Progenitor cell of endocrine pancreas (in vitro differentiated cells): ENCODE results near the gene MATN1. TPM values are rescaled to one million over a fixed set of nuclear protein-coding genes. Genes with fewer than 3 reads are reported as not detected.

Source experiments
- DNase-seq: peaks from one replicate; pipeline ENCODE4 v3.0.0; 2021; ENCODE audit warnings: low spot score; ENCODE audit not compliant: unreplicated experiment
- H3K27ac Mint-ChIP-seq: 2 replicates; pipeline ENCODE4 v1.8.0; 2021; ENCODE audit warnings: mild to moderate bottlenecking, moderate library complexity, mixed read lengths
- H3K27me3 Mint-ChIP-seq: 2 replicates; pipeline ENCODE4 v1.8.0; 2021; ENCODE audit warnings: mixed read lengths
- H3K36me3 Mint-ChIP-seq: 2 replicates; pipeline ENCODE4 v1.8.0; 2022; ENCODE audit warnings: mixed read lengths; ENCODE audit not compliant: insufficient read depth
- H3K4me1 Mint-ChIP-seq: 2 replicates; pipeline ENCODE4 v1.8.0; 2021; ENCODE audit warnings: low read depth, mixed read lengths
- H3K4me3 Mint-ChIP-seq: 2 replicates; pipeline ENCODE4 v1.8.0; 2021; ENCODE audit warnings: low read depth, mild to moderate bottlenecking, moderate library complexity, mixed read lengths
- H3K9me3 Mint-ChIP-seq: 2 replicates; pipeline ENCODE4 v1.8.0; 2021; ENCODE audit warnings: low read depth, mixed read lengths
- total RNA-seq: library from RNA; stranded (reverse); gene quantifications from 2 replicates; pipeline ENCODE4 v1.2.1, GENCODE V29; 2021
- TF ChIP-seq, protein P1 (sequence below): fragments of 200-600 bp; sonication (generic); IDR thresholded peaks from one replicate; pipeline ENCODE4 v1.5.0; 2021; ENCODE audit warnings: antibody characterized with exemption, mild to moderate bottlenecking; ENCODE audit not compliant: unreplicated experiment

The MATN1 gene
- total RNA-seq, 1 donor from 2014 or later, result 0.14 TPM

- Mint-ChIP-seq H3K9me3 (peaks cover 2% of the 10 kb centered on the region), H3K4me1 (peaks cover 3% of the 10 kb centered on the region), H3K27ac (no peak overlapping the region), H3K27me3 (peaks cover 14% of the 10 kb centered on the region), H3K36me3 (no peaks in the 10 kb centered on the region), H3K4me3 (no peak overlapping the region)
- no peak for DNase-seq
- TF ChIP-seq, protein P1, sequence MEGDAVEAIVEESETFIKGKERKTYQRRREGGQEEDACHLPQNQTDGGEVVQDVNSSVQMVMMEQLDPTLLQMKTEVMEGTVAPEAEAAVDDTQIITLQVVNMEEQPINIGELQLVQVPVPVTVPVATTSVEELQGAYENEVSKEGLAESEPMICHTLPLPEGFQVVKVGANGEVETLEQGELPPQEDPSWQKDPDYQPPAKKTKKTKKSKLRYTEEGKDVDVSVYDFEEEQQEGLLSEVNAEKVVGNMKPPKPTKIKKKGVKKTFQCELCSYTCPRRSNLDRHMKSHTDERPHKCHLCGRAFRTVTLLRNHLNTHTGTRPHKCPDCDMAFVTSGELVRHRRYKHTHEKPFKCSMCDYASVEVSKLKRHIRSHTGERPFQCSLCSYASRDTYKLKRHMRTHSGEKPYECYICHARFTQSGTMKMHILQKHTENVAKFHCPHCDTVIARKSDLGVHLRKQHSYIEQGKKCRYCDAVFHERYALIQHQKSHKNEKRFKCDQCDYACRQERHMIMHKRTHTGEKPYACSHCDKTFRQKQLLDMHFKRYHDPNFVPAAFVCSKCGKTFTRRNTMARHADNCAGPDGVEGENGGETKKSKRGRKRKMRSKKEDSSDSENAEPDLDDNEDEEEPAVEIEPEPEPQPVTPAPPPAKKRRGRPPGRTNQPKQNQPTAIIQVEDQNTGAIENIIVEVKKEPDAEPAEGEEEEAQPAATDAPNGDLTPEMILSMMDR, result no peak
These were observed 18.0 kb upstream of the MATN1 start for GRCh38 chr1:30741239-30741894.

- Mint-ChIP-seq H3K36me3 (no peaks in the 10 kb centered on the region), H3K4me3 (no peak overlapping the region), H3K27me3 (peaks cover 18% of the 10 kb centered on the region), H3K4me1 (peaks cover 2% of the 10 kb centered on the region), H3K27ac (no peak overlapping the region), H3K9me3 (peaks cover 2% of the 10 kb centered on the region)
- TF ChIP-seq, protein P1, result no peak
- no peak for DNase-seq
These were observed 17.2 kb upstream of the MATN1 start for GRCh38 chr1:30740251-30741238.

DNA sequence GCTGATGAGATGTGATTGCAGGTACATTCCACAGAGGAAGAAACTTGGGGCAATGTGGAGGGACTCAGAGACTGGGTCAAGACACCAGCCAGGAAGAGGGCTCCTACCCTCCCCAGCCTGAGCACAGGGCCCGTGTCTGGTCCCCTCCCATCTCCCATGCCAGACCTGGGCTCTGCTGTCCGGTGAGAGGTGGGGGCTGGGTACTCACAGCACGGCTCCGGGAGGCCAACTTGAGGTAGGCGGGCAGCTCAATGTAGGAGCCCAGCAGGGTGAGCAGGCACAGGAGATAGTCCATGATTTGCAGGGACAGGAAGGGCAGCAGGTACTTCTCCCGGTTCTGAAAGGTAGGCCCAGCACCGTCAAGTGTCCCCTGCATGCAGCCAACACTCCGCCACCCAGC is 16.2 kb upstream of the MATN1 start:
- H3K27me3 Mint-ChIP-seq, result peaks cover 18% of the 10 kb centered on the region
- DNase-seq, result no peak
- no peak overlapping the region for H3K27ac Mint-ChIP-seq
- TF ChIP-seq, protein P1, result no peak
- peaks cover 2% of the 10 kb centered on the region for H3K4me1 Mint-ChIP-seq
- H3K36me3 Mint-ChIP-seq, result no peaks in the 10 kb centered on the region
- no peak overlapping the region for H3K4me3 Mint-ChIP-seq
- H3K9me3 Mint-ChIP-seq, result peaks cover 2% of the 10 kb centered on the region

GRCh38 chr1:30738715-30739559 is 15.6 kb upstream of the MATN1 start:
- TF ChIP-seq, protein P1, result no peak
- DNase-seq, result no peak
- Mint-ChIP-seq H3K36me3 (no peaks in the 10 kb centered on the region), H3K4me1 (peaks cover 2% of the 10 kb centered on the region), H3K27ac (no peak overlapping the region), H3K27me3 (peaks cover 18% of the 10 kb centered on the region), H3K9me3 (peaks cover 2% of the 10 kb centered on the region), H3K4me3 (no peak overlapping the region)
